Calu3 (cell line): Measurements from ENCODE around the gene ARHGAP4. TPM values are rescaled to one million over a fixed set of nuclear protein-coding genes. Genes with fewer than 3 reads are reported as not detected.

ENCODE experiments used
- BruUV-seq: library from RNA; stranded (reverse); fragments of 400-500 nt; replicated peaks from 2 replicates; lab custom pipeline; 2021; lab: Mats Ljungman, UMichigan
- CTCF ChIA-PET: fragments of 300-600 bp; sonication (Branson Sonifier 250); formaldehyde crosslinking; loops from one replicate; lab custom pipeline; 2022; ENCODE audit warnings: antibody characterized with exemption; lab: Charles Lee
- DNase-seq: peaks from one replicate; pipeline ENCODE4 v3.0.0; 2022
- H3K27ac Mint-ChIP-seq: one replicate; pipeline ENCODE4 v1.8.0; 2022; ENCODE audit warnings: mixed read lengths; ENCODE audit not compliant: unreplicated experiment
- H3K27me3 Mint-ChIP-seq: one replicate; pipeline ENCODE4 v1.8.0; 2022; ENCODE audit warnings: mixed read lengths; ENCODE audit not compliant: unreplicated experiment
- H3K36me3 Mint-ChIP-seq: one replicate; pipeline ENCODE4 v1.8.0; 2022; ENCODE audit warnings: mild to moderate bottlenecking, moderate library complexity, mixed read lengths; ENCODE audit not compliant: insufficient read depth, unreplicated experiment
- H3K4me1 Mint-ChIP-seq: one replicate; pipeline ENCODE4 v1.8.0; 2022; ENCODE audit warnings: mild to moderate bottlenecking, low read depth, mixed read lengths; ENCODE audit not compliant: unreplicated experiment
- H3K4me3 Mint-ChIP-seq: one replicate; pipeline ENCODE4 v1.8.0; 2022; ENCODE audit warnings: mild to moderate bottlenecking, low read depth, moderate library complexity, mixed read lengths; ENCODE audit not compliant: unreplicated experiment
- H3K9me3 Mint-ChIP-seq: one replicate; pipeline ENCODE4 v1.8.0; 2022; ENCODE audit warnings: low read depth, mixed read lengths; ENCODE audit not compliant: unreplicated experiment
- CTCF ChIP-seq: fragments of 200-600 bp; IDR thresholded peaks from one replicate; pipeline ENCODE4 v1.8.0; 2022; ENCODE audit warnings: antibody characterized with exemption; ENCODE audit not compliant: unreplicated experiment
- intact Hi-C: fragments of 100-400 bp; cut with micrococcal nuclease; formaldehyde crosslinking; loops from one replicate; pipeline ENCODE4 v1.10.0; 2022; ENCODE audit not compliant: unreplicated experiment
- total RNA-seq: library from RNA; stranded (reverse); gene quantifications from 2 replicates; pipeline ENCODE4 v1.2.3, GENCODE V29; 2022

ARHGAP4 gene
- total RNA-seq, 1 experiment from 2014 or later, result 3.8 TPM

- Mint-ChIP-seq H3K4me3 (peak overlapping the region; percentile 50), H3K27ac (peak overlapping the region; percentile 70), H3K9me3 (no peaks in the 10 kb centered on the region), H3K4me1 (peaks cover 35% of the 10 kb centered on the region), H3K36me3 (no peaks in the 10 kb centered on the region), H3K27me3 (peaks cover under 1% of the 10 kb centered on the region)
- TF ChIP-seq CTCF, result no peak
- DNase-seq, result peak; percentile 83
- CTCF ChIA-PET, result interaction anchor here (0.6 kb wide), 1 partner anchor 60 kb away, joined by 8 read pairs; no protein-coding TSS in a partner anchor
- no TSS peak for BruUV-seq
- intact Hi-C loops, result no loop called here
These were observed 44.0 kb downstream of the ARHGAP4 start for GRCh38 chrX:153882086-153882498.

- no peak overlapping the region for H3K27ac Mint-ChIP-seq
- H3K4me1 Mint-ChIP-seq, result peaks cover 35% of the 10 kb centered on the region
- H3K4me3 Mint-ChIP-seq, result no peak overlapping the region
- intact Hi-C loops, result no loop called here
- no peak for DNase-seq
- BruUV-seq, result no TSS peak
- H3K27me3 Mint-ChIP-seq, result no peaks in the 10 kb centered on the region
- H3K9me3 Mint-ChIP-seq, result no peaks in the 10 kb centered on the region
- no peak for TF ChIP-seq CTCF
- H3K36me3 Mint-ChIP-seq, result no peaks in the 10 kb centered on the region
- CTCF ChIA-PET, result no interaction called here
These were observed 44.8 kb downstream of the ARHGAP4 start for GRCh38 chrX:153881281-153881680.

GRCh38 chrX:153880440-153880815, 45.6 kb downstream of the ARHGAP4 start:
- Mint-ChIP-seq H3K4me3 (no peak overlapping the region), H3K27me3 (no peaks in the 10 kb centered on the region), H3K4me1 (peaks cover 35% of the 10 kb centered on the region), H3K9me3 (no peaks in the 10 kb centered on the region), H3K27ac (no peak overlapping the region), H3K36me3 (peaks cover 2% of the 10 kb centered on the region)
- intact Hi-C loops, result no loop called here
- CTCF ChIA-PET, result no interaction called here
- TF ChIP-seq CTCF, result no peak
- no peak for DNase-seq
- BruUV-seq, result no TSS peak

GRCh38 chrX:153879741-153880439, 46.2 kb downstream of the ARHGAP4 start:
- BruUV-seq, result no TSS peak
- CTCF ChIA-PET, result no interaction called here
- Mint-ChIP-seq H3K9me3 (no peaks in the 10 kb centered on the region), H3K36me3 (peaks cover 5% of the 10 kb centered on the region), H3K4me3 (no peak overlapping the region), H3K4me1 (peaks cover 34% of the 10 kb centered on the region), H3K27me3 (no peaks in the 10 kb centered on the region), H3K27ac (no peak overlapping the region)
- intact Hi-C loops, result no loop called here
- no peak for TF ChIP-seq CTCF
- no peak for DNase-seq
